HG03103 (cell line): ENCODE measurements around the gene FHAD1.

ENCODE experiments used
- ATAC-seq: cut with Tn5 transposase; IDR thresholded peaks from one replicate; pipeline ENCODE4 v1.9.1; 2021; ENCODE audit warnings: low read depth; ENCODE audit not compliant: unreplicated experiment

The FHAD1 gene

GRCh38 chr1:15323989-15324868, 77.2 kb downstream of the FHAD1 start:
- ATAC-seq, result no peak

DNA sequence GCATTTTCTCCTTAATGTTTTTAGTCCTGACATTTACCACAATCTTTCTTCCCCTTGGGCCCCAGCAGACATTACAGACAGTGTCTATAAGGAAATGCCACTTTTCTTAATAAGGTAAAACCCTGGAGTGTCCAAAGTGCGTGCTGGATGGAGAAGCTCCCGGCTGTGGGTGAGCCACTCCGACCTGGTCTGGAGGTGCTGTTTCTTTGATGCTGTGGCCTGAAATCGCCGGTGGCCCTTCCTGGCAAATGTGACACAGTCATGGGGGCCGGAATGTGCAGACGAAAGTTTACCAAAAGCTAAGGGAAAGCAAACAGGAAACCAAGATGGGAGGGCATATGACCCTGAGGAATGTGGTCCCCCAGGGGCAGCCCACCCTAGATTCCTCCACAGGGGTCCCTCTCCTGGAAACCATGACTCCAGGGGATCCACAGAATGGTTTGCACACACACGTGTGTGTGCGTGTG, 77.9 kb downstream of the FHAD1 start:
- ATAC-seq, result no peak

DNA sequence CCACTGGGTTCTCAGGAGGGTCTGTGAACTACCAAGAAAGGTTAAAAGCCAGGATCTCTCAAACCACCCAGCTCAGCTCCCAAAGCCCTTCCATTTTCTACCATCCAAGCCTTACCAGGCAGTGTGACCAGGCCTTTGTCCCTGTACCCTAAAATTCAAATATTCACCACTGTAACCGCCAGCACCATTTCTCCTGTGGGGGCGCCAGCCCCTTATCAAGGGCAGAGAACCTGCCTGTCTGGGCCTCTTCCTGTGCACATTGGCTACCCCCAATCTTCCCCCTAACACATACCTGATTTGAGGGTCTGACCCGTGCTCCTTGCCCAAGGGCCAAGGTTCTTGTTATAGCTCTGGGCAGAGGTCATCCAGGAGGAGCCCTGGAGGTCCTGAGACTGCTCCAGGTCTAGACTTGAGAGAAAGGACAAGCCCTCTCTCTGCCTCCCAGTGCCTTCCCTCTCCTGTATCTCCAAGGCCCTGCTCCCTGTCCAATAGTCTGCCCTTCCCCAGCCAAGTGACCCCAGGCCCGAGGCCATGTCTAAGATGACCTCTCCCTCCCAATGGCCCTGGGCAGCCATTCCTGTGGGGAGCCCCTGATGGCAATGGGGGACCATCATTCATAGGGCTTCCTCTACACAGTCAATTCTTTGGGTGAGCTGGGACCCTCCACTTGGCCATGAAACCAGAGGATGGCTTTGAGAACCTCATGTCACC, 78.5 kb downstream of the FHAD1 start:
- no peak for ATAC-seq

DNA sequence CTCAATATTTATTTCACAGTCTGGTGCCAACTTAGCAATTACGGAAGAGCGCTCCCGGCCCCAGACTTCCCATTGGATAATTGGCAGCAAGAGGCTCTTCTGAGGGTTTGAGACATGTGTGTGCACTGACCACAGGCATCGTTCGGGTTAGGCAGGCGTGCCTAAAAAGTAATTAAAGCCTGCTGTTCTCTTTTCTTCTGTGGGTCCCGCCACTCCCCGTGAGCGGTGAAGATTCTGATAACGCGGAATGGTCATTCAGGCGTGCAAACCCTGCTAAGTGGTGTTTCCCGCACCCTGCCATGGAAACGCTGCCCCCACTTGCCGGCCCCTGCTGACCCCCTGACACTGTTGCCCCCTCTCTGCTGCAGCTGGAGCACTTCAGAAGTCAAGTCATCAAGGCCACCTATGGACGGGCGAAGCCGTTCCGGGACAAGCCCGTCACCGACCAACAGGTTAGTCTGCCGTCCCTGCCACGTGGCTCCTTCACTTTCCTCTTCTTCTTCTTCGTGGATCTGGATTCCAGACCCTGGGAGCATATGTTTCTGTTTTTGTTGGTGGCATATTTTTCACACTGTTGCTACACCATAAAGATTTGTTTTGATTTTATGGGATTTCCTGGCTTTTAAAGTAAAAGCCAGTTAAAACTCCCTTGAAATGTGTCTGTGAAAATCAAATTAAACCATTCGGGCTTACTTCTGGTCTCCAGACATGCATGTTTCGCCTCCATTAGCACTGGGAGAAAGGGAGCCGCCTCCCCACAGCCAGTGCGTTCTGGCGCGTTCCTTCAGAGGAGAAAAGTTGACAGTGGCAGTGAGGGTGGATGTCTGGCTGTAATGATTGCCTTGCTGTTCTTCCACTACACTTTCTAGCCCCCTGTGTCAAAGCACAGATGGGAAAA, 79.9 kb downstream of the FHAD1 start:
- no peak for ATAC-seq

DNA sequence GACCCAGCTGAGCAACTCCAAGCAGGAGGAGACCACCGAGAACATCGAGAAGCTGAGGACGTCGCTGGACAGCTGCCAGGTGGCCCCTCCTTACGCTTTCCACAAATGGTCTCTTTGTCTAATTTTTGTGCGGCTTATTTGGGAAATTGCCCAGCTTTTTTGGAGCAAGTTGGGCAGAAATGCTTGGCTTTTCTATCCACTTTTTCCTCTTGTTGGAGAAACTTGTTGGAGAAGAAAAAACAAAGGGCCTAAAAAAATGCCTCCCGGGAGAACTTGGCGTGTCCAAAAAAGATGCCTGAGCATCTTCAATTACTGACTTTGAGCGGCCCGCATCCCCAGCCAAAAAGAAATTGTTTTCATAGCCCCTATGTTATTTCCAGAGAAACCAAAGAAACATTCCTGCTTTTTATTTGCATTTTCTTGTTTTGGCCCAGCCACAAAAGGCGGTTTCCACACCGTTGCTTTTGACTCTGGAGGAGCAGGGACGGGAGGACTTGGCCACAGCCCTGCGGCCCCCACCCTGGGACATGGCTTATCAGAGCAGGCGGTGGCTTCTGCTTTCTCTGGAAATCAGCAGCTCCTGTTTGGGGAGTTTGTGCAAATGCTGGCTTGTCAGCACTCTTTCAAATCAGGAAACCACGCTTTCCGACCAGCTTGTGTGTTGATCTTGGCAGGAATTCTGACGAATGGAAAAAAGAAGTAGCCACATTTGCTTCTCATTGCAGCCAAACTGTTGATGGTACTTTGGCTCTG, 81.5 kb downstream of the FHAD1 start:
- no peak for ATAC-seq

DNA sequence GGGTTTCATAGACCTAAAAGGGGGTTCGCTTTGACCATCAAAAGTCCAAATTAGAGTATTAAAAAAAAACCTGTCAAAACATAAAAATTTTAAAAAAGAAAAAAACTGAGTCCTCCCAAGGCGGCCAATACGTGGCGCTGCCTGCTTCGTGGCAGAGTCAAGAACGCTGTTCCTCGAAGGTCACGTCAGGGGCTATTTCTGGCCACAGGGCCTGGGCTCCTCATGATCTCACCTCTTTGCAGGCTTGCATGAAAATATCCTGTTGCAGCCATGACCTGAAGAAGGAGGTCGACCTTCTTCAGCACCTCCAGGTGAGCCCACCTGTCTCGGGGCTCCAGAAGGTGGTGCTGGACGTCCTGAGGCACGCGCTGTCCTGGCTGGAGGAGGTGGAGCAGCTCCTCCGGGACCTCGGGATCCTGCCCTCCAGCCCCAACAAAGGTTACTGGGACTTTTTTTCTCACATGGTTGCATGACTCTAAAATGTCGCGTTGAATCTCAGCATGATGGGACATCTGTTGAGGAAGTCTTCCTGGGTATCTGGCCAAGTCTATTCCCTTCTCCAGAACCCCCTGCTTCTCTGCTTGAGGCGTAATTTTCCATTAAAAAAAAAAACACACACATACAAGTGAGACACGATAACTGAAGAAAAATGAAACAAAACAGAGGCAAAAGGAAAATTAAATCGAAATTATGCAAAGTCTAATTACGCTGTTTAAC, 82.2 kb downstream of the FHAD1 start:
- ATAC-seq, result no peak

DNA sequence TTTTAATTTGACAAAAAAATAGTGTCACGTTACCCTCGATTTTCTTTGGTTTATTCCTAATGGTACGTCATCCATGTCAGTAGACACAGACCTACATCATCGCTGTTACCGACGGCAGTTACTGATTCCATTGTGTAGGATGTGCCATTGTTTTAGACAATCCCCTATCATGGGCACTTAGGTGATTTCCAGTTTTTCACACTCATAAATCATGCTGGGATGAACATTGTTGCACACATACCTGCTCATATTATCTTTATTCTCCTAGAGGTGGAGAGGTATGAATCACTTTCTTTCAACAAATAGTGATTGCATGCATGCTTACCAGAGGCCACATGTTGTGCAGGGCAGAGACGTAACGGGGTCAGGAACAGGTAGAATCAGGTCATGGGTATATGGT, 83.0 kb downstream of the FHAD1 start:
- ATAC-seq, result no peak

GRCh38 chr1:15331180-15331579, 84.2 kb downstream of the FHAD1 start:
- ATAC-seq, result no peak

DNA sequence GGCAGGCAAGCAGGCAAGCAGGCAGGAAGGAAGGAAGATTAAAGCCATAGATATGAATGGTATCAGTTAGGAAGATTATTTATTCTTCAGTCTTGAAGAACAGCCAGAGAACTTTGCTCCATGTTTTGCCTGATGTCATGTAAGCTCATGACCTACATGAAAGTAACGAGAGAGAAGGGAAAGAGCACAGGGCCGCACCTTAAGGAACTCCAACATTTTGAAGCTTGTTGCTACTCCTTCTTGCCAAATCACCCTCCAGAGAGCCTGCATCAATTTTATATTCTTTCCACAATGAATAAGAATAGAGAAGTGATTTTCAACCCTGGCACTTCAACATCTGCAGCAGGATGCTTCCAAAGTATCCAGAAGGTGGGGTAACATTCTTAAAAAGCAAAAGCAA, 84.7 kb downstream of the FHAD1 start:
- no peak for ATAC-seq

DNA sequence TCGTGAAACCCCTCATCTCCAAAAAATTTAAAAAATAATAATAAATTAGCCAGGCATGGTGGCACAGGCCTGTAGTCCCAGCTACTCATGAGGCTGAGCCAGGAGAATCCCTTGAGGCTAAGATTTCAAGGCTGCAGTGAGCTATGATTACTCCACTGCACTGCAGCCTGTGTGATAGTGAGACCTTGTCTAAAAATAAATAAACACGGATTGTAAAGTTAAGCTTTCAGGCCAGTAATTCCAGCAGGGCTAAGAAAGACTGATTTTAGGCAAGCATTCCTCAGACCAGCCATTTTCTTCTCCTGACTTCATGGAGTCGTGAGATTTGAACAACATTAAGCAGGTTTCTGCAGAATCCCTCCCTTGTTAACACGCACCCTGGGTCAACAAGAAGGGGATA, 85.5 kb downstream of the FHAD1 start:
- ATAC-seq, result no peak

- ATAC-seq, result no peak
Observed at GRCh38 chr1:15332952-15333715, 86.1 kb downstream of the FHAD1 start.

GRCh38 chr1:15334995-15335394, 88.0 kb downstream of the FHAD1 start:
- ATAC-seq, result no peak

GRCh38 chr1:15336866-15337265, 89.8 kb downstream of the FHAD1 start:
- ATAC-seq, result no peak

GRCh38 chr1:15337656-15338402, 90.8 kb downstream of the FHAD1 start:
- ATAC-seq, result no peak

- no peak for ATAC-seq
Observed at GRCh38 chr1:15339570-15339969, 92.5 kb downstream of the FHAD1 start.

- no peak for ATAC-seq
Observed at GRCh38 chr1:15341228-15341627, 94.2 kb downstream of the FHAD1 start.

- no peak for ATAC-seq
Observed at GRCh38 chr1:15341634-15342407, 94.8 kb downstream of the FHAD1 start.
